Activated CD8-positive, alpha-beta T cell treated with anti-CD3 and anti-CD28 coated beads, Interleukin-2, amount 10 ng/mL, durations not matched to agents 7 days and 5 days (primary cell): ENCODE results near the gene SH3RF1. TPM values are rescaled to one million over a fixed set of nuclear protein-coding genes. Genes with fewer than 3 reads are reported as not detected.

Experiments
- ATAC-seq: fragments of 150-1000 bp; cut with Tn5 transposase; one replicate; pipeline ENCODE4 v1.10.0; 2021; ENCODE audit warnings: moderate library complexity
- CTCF ChIA-PET: fragments of 350-600 bp; sonication (Branson Sonifier 250); formaldehyde crosslinking; loops from one replicate; lab custom pipeline; 2021; ENCODE audit warnings: antibody characterized with exemption; lab: Charles Lee
- POLR2A ChIA-PET: fragments of 350-600 bp; sonication (Branson Sonifier 250); formaldehyde crosslinking; loops from one replicate; lab custom pipeline; 2021; ENCODE audit warnings: antibody characterized with exemption; lab: Charles Lee
- DNase-seq: peaks from one replicate; pipeline ENCODE4 v3.0.0-alpha.2; 2020
- H3K27ac Mint-ChIP-seq: one replicate; pipeline ENCODE4 v1.8.0; 2021; ENCODE audit warnings: mild to moderate bottlenecking, mixed read lengths
- H3K27me3 Mint-ChIP-seq: one replicate; pipeline ENCODE4 v1.8.0; 2021; ENCODE audit warnings: low read depth, mixed read lengths
- H3K36me3 Mint-ChIP-seq: one replicate; pipeline ENCODE4 v1.8.0; 2021; ENCODE audit warnings: low read depth, mixed read lengths
- H3K4me1 Mint-ChIP-seq: one replicate; pipeline ENCODE4 v1.8.0; 2021; ENCODE audit warnings: low read depth, mixed read lengths
- H3K4me3 Mint-ChIP-seq: one replicate; pipeline ENCODE4 v1.8.0; 2021; ENCODE audit warnings: mild to moderate bottlenecking, mixed read lengths
- H3K9me3 Mint-ChIP-seq: one replicate; pipeline ENCODE4 v1.8.0; 2022; ENCODE audit warnings: mixed read lengths; ENCODE audit not compliant: insufficient read depth
- total RNA-seq, 2 experiments: library from RNA; stranded (reverse); gene quantifications; one replicate each; pipeline ENCODE4 v1.2.3, GENCODE V29; 2021

SH3RF1 gene
- total RNA-seq, 2 experiments from 2014 or later = 0.08 to 0.18 TPM

DNA sequence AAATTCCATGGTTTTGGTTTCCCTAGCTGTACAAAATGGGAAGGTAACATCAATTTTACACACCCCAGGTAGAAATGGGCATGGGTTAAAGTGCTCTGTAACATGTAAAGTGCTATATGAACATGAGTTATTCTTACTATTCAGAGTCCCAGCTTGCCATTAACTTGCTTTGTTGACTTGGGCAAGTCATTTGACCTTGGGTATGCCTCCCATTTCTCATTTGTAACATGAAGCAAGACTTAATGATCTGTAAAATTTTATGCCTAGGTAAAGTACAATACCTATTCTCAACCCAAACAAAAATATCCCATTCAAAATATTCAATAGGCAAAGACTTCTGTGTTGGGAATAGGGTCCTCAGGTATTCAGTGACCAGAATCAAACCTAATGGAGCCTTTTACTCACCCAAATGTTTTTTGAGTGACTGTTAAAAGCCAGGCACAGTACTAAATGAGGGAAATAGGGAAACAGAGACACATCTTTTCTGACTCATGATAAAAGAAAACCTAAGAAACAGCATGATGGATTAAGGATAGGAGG is 126.6 kb downstream of the SH3RF1 start:
- Mint-ChIP-seq H3K4me3 (no peak overlapping the region), H3K27me3 (peaks cover 2% of the 10 kb centered on the region), H3K36me3 (no peaks in the 10 kb centered on the region), H3K9me3 (no peaks in the 10 kb centered on the region), H3K27ac (no peak overlapping the region), H3K4me1 (no peaks in the 10 kb centered on the region)
- ChIA-PET CTCF (no interaction called here), POLR2A (interaction anchor here (0.6 kb wide), 1 partner anchor 844 kb away, joined by 3 read pairs; no protein-coding TSS in a partner anchor)
- no peak for DNase-seq
- ATAC-seq = no peak

DNA sequence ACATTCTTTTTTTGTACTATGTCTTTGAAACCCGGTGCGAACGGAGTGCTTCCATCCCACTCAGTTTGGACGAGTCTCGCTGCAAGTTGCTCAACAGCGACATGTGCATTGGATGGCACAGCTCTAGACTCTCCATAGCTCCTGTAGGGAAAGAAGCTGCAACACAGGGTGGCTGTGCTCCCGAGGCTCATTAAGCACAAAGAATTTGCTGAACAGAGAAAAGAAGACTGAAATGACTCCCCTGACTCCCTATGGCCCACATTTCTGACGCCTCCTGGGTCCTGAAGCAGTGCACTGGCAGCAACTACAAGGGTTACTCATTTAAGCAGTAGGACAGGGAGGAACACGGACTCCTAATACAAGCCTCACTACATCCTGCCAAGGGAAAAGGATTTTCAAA is 127.4 kb downstream of the SH3RF1 start:
- POLR2A ChIA-PET = no interaction called here
- CTCF ChIA-PET = no interaction called here
- Mint-ChIP-seq H3K9me3 (no peaks in the 10 kb centered on the region), H3K4me3 (no peak overlapping the region), H3K4me1 (no peaks in the 10 kb centered on the region), H3K36me3 (no peaks in the 10 kb centered on the region), H3K27ac (no peak overlapping the region), H3K27me3 (peaks cover 2% of the 10 kb centered on the region)
- DNase-seq = no peak
- no peak for ATAC-seq

DNA sequence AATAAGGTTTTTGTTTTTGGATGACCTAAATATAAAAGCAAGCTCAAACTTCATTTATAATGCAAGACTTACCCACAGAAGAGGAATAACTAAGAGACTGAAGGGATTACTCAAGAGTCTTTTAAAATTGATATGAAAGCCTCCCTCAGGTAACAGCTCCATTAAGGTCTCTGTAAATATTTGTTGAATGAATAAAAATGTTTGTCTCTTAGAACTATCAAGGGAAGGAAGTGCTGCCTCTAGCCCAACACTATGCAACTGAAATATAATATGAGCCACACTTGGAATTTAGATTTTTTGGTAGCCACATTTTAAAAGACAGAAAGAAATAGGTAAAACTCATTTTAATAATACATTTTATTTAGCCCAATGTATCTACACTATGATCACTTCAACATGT is 127.8 kb downstream of the SH3RF1 start:
- POLR2A ChIA-PET = no interaction called here
- DNase-seq (no peak), ATAC-seq (no peak)
- Mint-ChIP-seq H3K36me3 (no peaks in the 10 kb centered on the region), H3K4me3 (no peak overlapping the region), H3K4me1 (no peaks in the 10 kb centered on the region), H3K27me3 (peaks cover 2% of the 10 kb centered on the region), H3K27ac (no peak overlapping the region), H3K9me3 (no peaks in the 10 kb centered on the region)
- CTCF ChIA-PET = no interaction called here

DNA sequence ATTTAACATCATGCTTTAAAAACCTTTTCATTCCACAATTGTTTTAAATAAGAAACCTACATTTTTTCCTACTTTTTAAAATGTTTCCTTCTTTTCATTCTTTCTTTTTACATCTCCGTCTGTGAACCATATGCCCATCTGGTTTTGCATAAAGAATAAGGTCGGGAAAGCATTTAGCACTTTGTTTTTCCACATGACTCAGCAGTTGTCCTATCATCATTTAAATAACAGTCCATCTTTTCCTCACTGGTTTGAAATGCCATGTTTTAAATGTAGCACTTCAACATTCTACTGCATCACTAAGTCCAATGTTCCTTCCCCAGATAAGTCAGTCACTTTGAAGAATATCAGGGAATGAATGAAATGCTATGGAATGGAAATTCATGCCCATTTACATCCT is 128.4 kb downstream of the SH3RF1 start:
- no peak overlapping the region for H3K4me3 Mint-ChIP-seq
- peaks cover 2% of the 10 kb centered on the region for H3K27me3 Mint-ChIP-seq
- no peaks in the 10 kb centered on the region for H3K36me3 Mint-ChIP-seq
- ChIA-PET POLR2A (no interaction called here), CTCF (no interaction called here)
- DNase-seq (no peak), ATAC-seq (no peak)
- H3K4me1 Mint-ChIP-seq = no peaks in the 10 kb centered on the region
- H3K27ac Mint-ChIP-seq = no peak overlapping the region
- no peaks in the 10 kb centered on the region for H3K9me3 Mint-ChIP-seq

DNA sequence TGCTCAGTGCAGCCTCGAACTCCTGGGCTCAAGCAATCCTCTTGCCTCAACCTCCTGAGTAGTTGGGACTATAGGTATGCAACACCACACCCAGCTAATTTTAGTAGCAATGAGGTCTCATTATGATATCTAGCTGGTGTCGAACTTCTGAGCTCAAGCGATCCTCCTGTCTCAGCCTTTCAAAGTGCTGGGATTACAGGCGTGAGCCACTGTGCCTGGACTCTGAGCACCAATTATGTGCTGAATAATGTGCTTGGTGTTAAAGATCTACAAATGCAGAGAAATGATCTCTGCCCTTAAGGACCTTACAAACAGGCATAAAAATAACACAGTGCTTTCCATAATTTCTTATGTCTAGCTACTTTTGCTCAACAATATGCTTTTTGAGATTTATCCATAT is 131.7 kb downstream of the SH3RF1 start:
- ChIA-PET CTCF (interaction anchor here (0.9 to 1.0 kb wide), 2 partner anchors 8 to 474 kb away, joined by 3 read pairs; no protein-coding TSS in a partner anchor), POLR2A (no interaction called here)
- Mint-ChIP-seq H3K27ac (no peak overlapping the region), H3K4me3 (no peak overlapping the region), H3K9me3 (no peaks in the 10 kb centered on the region), H3K27me3 (peaks cover 6% of the 10 kb centered on the region), H3K4me1 (no peaks in the 10 kb centered on the region), H3K36me3 (no peaks in the 10 kb centered on the region)
- DNase-seq = no peak
- no peak for ATAC-seq

DNA sequence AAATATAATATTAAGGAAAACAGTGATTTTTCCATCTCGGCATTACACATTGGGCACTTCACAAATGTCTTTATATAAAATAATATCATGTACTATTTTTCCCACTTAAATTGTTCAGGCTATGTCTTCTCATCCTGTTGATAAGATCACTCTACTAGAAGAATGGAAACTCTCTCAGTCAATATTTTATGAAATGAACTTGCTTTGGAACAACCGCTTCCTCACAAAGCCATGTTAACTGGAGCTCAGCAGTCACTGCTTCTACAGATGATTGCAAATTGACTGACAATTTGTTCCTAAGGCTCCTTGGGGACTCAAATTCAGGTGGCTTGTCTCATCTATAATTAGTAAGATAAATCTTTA is 133.2 kb downstream of the SH3RF1 start:
- DNase-seq (no peak), ATAC-seq (no peak)
- Mint-ChIP-seq H3K36me3 (no peaks in the 10 kb centered on the region), H3K4me3 (no peak overlapping the region), H3K27me3 (peaks cover 6% of the 10 kb centered on the region), H3K27ac (no peak overlapping the region), H3K4me1 (no peaks in the 10 kb centered on the region), H3K9me3 (no peaks in the 10 kb centered on the region)
- ChIA-PET CTCF (no interaction called here), POLR2A (no interaction called here)

DNA sequence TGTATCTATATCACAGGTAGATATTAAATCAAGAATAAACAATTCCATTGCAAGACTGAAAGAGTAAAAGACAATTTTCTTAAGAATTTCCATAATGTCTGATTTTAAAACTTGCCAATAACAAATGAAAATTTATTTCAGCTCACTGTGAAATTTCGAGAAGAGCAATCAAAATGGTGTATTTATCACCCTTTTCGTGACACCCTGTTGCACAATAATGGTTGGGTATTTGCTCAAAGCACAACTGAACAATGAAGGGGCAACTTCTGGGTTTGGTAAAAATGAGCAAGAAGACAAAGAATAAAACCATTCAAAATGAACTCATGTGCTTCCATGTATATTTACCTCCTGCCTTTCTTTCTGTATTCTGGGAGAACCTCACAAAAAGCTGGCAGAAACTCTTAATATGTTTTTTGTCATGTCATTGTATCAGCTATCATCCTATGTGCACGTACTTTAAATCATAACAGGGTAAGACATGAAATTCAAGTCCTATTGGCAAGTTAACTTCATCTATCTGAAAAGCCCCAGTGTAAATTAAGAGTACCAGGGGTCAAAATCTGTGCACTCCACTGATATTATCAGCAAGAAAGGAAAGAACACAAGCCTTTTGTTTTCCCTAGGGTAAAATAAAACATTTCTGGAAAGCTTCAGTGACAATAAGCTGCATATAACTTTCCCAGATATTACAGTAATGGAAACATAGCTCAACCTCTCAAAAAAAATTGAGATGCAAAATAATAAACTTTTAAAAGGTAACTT is 133.8 kb downstream of the SH3RF1 start:
- H3K9me3 Mint-ChIP-seq = no peaks in the 10 kb centered on the region
- no peaks in the 10 kb centered on the region for H3K36me3 Mint-ChIP-seq
- no peak for DNase-seq
- CTCF ChIA-PET = no interaction called here
- POLR2A ChIA-PET = no interaction called here
- no peak overlapping the region for H3K4me3 Mint-ChIP-seq
- H3K27me3 Mint-ChIP-seq = peaks cover 6% of the 10 kb centered on the region
- ATAC-seq = no peak
- no peak overlapping the region for H3K27ac Mint-ChIP-seq
- H3K4me1 Mint-ChIP-seq = no peaks in the 10 kb centered on the region

DNA sequence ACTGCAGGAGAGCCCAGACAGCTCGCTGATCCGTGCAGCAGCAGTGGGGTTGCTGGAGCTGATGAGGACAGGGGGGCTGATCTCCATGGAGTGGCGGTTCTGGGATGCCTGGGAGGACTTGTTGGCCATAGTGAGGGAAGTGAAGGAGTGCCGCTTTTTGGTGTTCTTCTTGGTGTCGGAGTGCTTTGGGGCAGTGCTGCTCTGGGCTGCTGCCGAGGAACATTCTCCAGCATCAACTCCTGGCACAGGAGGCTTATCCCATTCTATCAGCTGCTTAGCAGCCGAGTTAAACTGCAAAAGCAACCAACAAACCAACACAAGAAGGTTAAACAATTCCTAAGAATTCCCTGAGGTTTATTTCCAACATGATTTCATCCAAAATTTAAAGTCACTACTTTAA is 134.4 kb downstream of the SH3RF1 start:
- ChIA-PET CTCF (no interaction called here), POLR2A (no interaction called here)
- ATAC-seq = no peak
- H3K27me3 Mint-ChIP-seq = peaks cover 6% of the 10 kb centered on the region
- no peak for DNase-seq
- H3K27ac Mint-ChIP-seq = no peak overlapping the region
- H3K4me1 Mint-ChIP-seq = no peaks in the 10 kb centered on the region
- H3K9me3 Mint-ChIP-seq = no peaks in the 10 kb centered on the region
- H3K36me3 Mint-ChIP-seq = no peaks in the 10 kb centered on the region
- no peak overlapping the region for H3K4me3 Mint-ChIP-seq

DNA sequence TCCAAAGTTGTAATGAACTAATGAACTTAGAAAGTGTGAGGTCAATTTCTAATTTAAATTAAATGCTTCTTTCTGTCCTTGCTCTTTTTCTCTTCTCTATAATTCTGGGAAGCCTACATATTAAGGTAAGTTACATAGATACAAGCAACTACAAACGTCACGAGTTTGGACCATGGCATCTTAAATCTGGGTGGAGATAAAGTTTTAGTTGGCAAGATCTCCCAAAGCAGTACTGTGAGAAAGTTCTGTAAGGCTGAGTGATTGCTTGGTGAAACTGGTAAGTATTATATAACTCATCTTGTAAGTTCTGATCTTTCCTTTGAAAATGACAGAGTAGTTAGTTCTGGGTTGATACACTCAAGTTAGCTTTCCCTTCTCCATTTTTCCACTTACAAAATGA is 135.0 kb downstream of the SH3RF1 start:
- ChIA-PET POLR2A (no interaction called here), CTCF (no interaction called here)
- DNase-seq (no peak), ATAC-seq (no peak)
- Mint-ChIP-seq H3K9me3 (no peaks in the 10 kb centered on the region), H3K4me3 (no peak overlapping the region), H3K27me3 (peaks cover 6% of the 10 kb centered on the region), H3K27ac (no peak overlapping the region), H3K4me1 (no peaks in the 10 kb centered on the region), H3K36me3 (no peaks in the 10 kb centered on the region)

DNA sequence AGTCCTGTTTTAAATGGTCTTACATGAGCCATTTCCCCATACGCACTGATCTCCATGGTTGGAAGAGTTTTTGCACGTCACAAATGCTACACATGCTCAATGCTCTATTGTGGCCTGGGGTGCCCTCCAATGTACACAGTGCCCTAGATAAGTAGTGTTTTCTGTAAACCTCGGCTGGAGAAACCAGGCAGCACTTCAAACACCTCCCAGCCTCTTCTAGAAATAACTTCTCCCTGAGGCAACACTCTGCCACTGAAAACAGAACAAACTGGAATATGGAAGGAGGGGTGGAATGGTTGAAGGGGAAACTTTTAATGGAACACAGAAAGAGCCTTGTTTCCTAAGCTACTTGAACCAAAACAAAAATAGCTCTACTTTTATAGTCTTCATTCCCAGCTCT is 136.8 kb downstream of the SH3RF1 start:
- ChIA-PET CTCF (no interaction called here), POLR2A (no interaction called here)
- Mint-ChIP-seq H3K4me1 (no peaks in the 10 kb centered on the region), H3K4me3 (no peak overlapping the region), H3K27me3 (peaks cover 4% of the 10 kb centered on the region), H3K36me3 (no peaks in the 10 kb centered on the region), H3K9me3 (no peaks in the 10 kb centered on the region), H3K27ac (no peak overlapping the region)
- no peak for DNase-seq
- ATAC-seq = no peak

DNA sequence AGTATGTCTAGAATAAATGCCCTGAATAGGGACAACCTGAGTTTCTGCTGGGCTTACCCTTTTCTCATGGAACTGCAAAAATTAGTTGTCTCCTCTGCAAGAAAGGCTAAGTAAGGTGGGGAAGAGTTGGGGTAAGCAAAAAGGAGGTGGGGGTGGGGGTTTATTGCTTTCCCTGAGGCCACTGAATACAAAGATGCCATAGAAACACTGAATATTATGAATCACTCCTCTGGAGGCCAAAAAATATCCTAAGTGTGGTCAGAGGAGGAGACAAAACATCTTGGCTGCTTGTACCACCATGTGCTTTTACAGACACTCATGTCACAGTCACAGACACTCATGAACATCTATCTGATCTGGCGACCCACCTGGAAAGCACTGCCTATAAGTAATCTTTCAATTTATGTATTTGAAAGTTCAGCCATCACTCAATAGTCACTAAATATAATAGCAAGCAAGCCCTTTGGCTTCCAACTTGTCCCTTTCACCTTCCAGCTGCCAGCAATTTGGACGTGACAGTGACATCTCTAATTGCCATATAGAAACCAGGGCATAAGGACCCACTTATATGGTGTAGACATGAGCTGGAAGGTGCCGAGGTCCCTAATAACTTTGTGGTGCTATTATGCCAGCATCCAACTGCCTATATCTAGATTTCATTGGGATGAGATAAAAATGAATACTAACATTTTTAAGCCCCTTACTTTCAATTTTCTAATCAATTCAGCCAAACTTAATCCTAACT is 138.0 kb downstream of the SH3RF1 start:
- H3K9me3 Mint-ChIP-seq = no peaks in the 10 kb centered on the region
- H3K4me1 Mint-ChIP-seq = no peaks in the 10 kb centered on the region
- ChIA-PET CTCF (no interaction called here), POLR2A (no interaction called here)
- peaks cover 4% of the 10 kb centered on the region for H3K27me3 Mint-ChIP-seq
- no peaks in the 10 kb centered on the region for H3K36me3 Mint-ChIP-seq
- no peak overlapping the region for H3K4me3 Mint-ChIP-seq
- no peak overlapping the region for H3K27ac Mint-ChIP-seq
- no peak for ATAC-seq
- no peak for DNase-seq

DNA sequence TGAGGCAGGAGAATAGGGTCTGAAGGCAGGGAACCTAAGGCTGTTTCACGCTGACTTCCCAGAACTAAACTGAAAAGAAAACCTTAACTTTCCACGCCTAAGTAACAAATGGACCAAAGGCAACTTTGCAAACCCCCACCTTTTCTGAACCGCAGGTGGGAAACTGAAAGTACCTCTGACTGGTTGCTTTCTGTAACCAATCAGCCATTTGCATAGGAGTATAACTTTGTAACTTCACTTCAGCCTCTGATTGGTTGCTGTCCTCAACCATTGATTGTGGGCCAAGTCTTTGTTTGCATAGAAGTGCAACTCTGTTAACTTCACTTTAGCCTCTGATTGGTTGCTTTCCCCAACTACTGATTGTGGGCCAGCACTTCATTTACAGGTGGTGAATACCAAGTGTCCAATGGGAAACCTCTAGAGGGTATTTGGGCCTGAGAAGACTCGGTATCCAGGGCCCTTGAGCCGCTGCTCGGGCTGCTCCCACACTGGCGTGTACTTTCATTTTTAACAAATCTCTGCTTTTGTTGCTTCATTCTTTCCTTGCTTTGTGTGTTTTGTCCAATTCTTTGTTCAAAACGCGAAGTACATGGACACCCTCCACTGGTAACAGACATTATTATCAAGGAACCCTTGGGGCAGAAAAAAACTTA is 139.1 kb downstream of the SH3RF1 start:
- no peak for DNase-seq
- Mint-ChIP-seq H3K36me3 (no peaks in the 10 kb centered on the region), H3K9me3 (no peaks in the 10 kb centered on the region), H3K27ac (no peak overlapping the region), H3K27me3 (peaks cover 2% of the 10 kb centered on the region), H3K4me1 (no peaks in the 10 kb centered on the region), H3K4me3 (no peak overlapping the region)
- ChIA-PET CTCF (interaction anchor here (1.2 kb wide), 1 partner anchor 8 kb away, joined by 3 read pairs; no protein-coding TSS in a partner anchor), POLR2A (no interaction called here)
- ATAC-seq = no peak
